ENCODE measurements around the gene ITPR1. TPM values are rescaled to one million over a fixed set of nuclear protein-coding genes. Genes with fewer than 3 reads are reported as not detected.

ITPR1 gene
- total RNA-seq, 1 donor from 2014 or later: 30.4 TPM

- DNase-seq: no peak
Measured at GRCh38 chr3:4785551-4785950, 292.4 kb downstream of the ITPR1 start.

DNA sequence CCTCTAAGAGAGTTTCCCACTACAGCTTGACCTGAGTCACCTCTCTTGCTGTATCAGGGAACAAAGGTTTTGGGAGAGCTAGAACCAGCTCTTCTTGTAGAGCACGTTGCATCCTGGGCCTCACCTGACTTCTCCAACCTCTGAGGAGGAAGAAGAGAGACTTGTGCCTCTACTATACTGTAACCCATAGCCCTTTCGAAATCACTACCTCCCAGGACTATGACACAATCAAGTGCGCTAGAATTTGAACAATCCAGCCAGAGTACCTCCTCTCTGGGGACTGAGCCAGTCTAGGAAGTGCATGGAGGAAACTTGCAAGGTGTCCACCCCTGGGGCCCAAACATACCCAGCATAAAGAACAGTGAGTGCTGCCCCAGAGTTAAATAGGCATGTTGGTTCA is 293.3 kb downstream of the ITPR1 start:
- no peak for DNase-seq

DNA sequence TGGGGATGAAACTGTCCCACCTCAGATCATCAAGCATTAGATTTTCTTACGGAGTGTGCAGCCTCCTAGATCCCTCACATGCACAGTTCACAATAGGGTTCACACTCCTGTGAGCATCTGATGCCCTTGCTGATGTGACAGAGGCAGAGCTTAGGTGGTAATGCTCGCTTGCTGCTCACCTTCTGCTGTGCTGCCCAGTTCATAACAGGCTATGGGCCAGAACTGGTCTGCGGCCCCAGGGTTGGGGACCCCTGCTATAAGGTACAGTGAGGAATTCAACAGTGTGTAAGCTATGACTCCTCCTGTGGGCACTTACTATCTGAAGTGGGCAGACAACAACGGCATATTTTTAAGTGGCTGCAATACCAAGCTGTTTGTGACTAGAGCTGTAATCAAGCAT is 298.2 kb downstream of the ITPR1 start:
- no peak for DNase-seq

GRCh38 chr3:4793311-4793710 is 300.2 kb downstream of the ITPR1 start:
- DNase-seq: no peak

DNA sequence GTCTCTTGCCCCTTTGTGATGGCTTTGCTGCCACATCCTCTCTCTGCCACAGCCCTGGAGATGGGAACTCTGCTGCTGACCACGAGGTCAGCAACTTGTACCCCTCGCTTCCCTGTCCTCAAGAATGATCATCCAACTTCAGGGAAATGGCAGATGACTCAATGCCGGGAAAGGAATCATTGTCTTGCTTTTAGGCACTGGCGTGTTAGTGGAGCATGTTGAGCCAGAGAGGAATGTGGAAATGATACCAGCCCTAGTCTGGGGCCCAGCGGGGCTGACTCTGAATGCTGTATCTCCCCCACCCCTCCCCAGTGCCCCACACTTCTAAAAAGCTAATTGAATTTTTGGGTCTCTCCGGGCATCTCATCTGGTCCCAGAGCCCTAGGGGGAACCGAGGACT is 301.2 kb downstream of the ITPR1 start:
- DNase-seq: no peak

DNA sequence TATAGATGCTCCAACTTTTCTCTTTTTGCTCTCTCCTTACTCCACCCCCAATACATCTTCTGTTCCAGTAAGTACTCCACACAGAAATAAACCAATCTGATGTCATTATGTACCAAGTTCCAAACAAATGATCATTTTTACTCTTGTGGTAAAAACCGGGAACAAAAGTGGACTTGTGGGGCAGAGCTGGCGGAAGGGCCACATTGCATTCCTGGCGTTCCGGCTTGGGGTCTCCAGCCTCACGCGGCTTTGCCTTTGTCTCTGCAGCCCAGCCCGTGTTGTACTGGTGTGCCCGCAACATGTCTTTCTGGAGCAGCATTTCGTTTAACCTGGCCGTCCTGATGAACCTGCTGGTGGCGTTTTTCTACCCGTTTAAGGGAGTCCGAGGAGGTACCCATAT is 301.6 kb downstream of the ITPR1 start:
- DNase-seq: no peak

DNA sequence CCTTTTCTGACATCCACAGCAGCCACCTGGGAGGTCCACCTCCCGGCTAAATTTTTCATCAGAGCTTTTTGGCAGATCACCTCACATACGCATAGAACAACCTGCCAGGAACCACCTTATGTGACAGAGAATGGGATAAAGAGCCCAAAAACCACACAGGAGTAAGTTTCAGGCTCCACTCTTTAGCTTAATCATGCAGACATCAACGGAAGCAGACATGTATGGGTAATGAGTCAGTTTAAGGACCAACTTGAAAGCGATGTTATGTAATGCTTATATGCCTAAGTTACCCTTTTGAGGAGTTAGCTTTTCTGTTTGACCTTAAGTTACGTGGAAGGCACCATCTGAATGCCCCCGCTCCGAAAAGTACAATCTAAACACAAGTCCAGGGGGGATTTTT is 302.8 kb downstream of the ITPR1 start:
- no peak for DNase-seq

- no peak for DNase-seq
Measured at GRCh38 chr3:4797201-4797705, 304.1 kb downstream of the ITPR1 start.

- DNase-seq: no peak
Measured at GRCh38 chr3:4799266-4800256, 306.4 kb downstream of the ITPR1 start.

GRCh38 chr3:4800595-4800994 is 307.4 kb downstream of the ITPR1 start:
- DNase-seq: no peak

GRCh38 chr3:4801892-4802291 is 308.7 kb downstream of the ITPR1 start:
- DNase-seq: no peak

GRCh38 chr3:4802903-4803302 is 309.8 kb downstream of the ITPR1 start:
- DNase-seq: no peak

GRCh38 chr3:4804161-4805058 is 311.3 kb downstream of the ITPR1 start:
- no peak for DNase-seq

DNA sequence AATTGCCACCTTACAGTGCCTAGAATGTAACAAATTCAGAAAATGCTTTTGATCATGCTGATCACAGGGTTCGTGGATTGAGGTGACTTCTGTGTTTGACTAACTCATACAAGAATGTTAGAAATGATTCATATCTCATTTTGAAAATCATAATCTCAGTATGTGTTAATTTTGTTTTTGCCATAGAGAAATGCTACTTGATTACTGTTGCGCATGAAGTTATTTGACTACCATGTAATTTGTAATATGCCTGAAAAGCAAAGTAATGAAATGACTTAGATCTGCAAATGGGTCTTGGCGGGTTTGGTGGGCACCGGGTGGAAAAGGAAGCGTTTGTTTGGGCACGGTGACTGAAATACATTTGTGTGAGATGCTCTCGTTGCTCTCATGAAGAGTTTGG is 312.5 kb downstream of the ITPR1 start:
- DNase-seq: no peak

DNA sequence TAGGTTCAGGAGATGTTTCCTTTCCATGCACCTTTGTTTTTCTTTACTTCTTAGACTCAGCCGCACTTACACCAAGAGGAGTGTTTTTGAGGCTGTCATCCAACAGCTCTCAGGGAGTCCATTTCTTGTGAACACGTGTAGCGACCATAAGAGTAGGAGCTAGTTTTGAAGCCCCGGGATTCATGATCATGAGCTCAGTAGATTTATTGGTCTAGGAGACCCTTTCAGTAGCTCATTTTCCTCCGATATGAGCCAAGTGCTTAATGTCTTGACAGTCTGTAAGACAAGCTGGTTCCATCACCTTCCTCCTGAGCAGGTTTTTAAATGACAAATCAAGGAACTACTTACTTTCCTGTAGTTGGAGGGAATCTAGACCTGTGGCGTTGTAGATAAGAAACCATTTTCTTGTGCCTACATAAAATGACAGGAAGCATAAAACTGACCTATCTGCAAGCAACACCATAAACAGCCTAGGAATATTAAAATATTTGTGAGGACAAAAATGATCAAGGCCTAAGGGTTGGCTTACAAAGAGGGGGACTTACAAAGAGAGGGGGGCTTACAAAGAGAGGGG is 313.5 kb downstream of the ITPR1 start:
- no peak for DNase-seq

DNA sequence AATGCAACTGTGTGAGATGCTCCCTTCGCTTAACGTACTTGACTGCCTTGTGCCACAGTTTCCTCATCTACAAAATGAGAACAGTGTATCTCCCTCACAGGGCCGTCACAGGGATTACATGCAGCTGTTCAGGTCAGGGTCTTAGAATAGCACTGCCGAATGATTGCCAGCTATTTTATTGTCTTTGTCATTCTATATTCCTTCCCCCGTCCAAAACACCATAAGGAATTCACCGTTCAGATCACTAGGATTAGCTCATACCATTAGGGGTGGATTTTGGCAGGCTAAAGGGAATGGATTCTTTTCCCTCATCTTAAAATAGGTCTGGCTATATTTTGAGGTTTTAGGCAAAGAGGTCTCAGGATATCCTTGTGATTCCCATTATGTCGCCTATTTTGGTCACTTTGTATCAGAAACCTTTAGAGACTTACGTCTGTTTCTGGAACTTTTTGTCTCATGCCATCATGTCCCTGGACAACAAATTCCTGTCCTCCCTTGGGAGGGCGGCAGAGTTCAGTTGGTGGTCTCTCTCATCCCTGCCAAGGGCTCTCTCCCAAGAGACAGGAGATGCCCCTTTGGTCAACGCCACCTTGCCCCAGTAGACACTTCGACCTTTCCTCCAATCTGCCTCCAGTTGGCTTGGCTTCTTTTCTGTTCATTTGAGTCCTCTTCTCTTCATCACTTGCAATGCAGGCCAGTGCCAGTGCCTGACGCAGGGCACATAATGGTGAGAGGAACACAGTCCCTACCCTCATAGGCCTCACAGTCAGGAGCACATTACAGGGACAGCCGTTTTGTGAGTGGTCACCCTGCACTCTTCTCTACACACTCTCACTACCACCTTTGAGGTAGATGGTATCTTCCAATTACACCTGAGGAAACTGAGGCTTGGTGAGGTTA is 314.5 kb downstream of the ITPR1 start:
- DNase-seq: no peak

GRCh38 chr3:4808637-4809036 is 315.5 kb downstream of the ITPR1 start:
- DNase-seq: no peak

- no peak for DNase-seq
Measured at GRCh38 chr3:4809922-4810321, 316.8 kb downstream of the ITPR1 start.

DNA sequence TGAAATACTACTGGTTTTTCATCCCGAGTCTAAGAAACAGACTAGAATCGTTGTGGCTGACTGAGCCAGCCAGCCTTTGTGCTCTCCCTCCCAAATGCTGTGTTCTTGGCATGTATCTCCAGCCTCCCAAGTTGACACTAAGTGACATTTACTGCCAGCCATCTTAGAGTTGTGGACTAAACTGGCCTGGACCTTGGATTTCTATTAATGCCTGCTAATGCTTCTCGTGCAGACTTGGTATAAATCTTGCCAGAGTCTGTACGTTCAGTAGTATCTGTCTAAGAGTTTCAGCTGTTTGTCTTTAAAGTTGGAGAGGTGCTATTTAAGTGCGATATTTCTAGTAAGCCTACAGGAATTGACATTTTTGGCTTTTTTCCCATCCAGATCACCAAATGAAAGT is 319.4 kb downstream of the ITPR1 start:
- DNase-seq: no peak

- DNase-seq: no peak
Measured at GRCh38 chr3:4813909-4814304, 320.8 kb downstream of the ITPR1 start.

DNA sequence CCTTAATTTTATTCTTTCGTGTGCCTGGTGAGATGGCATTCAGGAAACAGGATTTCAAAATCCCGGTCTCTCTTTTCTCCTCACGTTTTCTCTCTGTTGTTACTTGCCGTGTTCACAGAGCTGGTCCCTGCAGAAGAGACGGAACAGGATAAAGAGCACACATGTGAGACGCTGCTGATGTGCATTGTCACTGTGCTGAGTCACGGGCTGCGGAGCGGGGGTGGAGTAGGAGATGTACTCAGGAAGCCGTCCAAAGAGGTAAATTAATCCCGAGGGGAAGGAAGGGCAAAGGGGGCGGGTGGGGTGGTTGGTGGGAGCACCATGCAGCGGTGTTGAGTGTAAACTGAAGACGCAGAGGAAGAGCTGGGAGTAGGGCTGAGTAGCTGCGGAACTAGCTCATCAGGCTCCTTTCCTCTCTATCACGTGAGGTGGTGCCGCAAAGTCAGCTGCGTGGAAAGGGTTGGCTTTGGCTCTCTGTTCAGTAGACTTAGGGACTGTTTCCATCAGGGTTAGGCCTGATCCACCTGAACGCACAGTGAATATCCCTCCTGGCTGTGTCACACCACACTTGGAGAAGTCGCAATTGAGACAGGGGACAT is 321.3 kb downstream of the ITPR1 start:
- peak; percentile 12 for DNase-seq
